Activated T-helper 17 cell treated with anti-CD3 and anti-CD28 coated beads, Interleukin-2, amount 50 U/mL, for 72 hours (primary cell): ENCODE results near the gene TRIO. TPM values are rescaled to one million over a fixed set of nuclear protein-coding genes. Genes with fewer than 3 reads are reported as not detected.

ENCODE experiments used
- ATAC-seq: fragments of 150-1000 bp; cut with Tn5 transposase; replicated peaks from 2 replicates; pipeline ENCODE4 v1.10.0; 2021; ENCODE audit warnings: mild to moderate bottlenecking, moderate library complexity
- H3K27ac Mint-ChIP-seq: one replicate; pipeline ENCODE4 v1.8.0; 2022; ENCODE audit warnings: mixed read lengths
- H3K27me3 Mint-ChIP-seq: one replicate; pipeline ENCODE4 v1.8.0; 2022; ENCODE audit warnings: mixed read lengths
- H3K36me3 Mint-ChIP-seq: one replicate; pipeline ENCODE4 v1.8.0; 2022; ENCODE audit warnings: low read depth, mild to moderate bottlenecking, mixed read lengths
- H3K4me1 Mint-ChIP-seq: one replicate; pipeline ENCODE4 v1.8.0; 2022; ENCODE audit warnings: mixed read lengths
- H3K4me3 Mint-ChIP-seq: one replicate; pipeline ENCODE4 v1.8.0; 2022; ENCODE audit warnings: mild to moderate bottlenecking, mixed read lengths
- H3K9me3 Mint-ChIP-seq: one replicate; pipeline ENCODE4 v1.8.0; 2022; ENCODE audit warnings: mixed read lengths
- total RNA-seq, 2 donors: library from RNA; stranded (reverse); gene quantifications; one replicate each; pipeline ENCODE4 v1.2.3, GENCODE V29; 2022

The TRIO gene
- total RNA-seq, 2 donors from 2014 or later: 13.6 to 21.5 TPM

- H3K36me3 Mint-ChIP-seq: no peaks in the 10 kb centered on the region
- no peaks in the 10 kb centered on the region for H3K27me3 Mint-ChIP-seq
- no peaks in the 10 kb centered on the region for H3K9me3 Mint-ChIP-seq
- no peak overlapping the region for H3K27ac Mint-ChIP-seq
- peaks cover 4% of the 10 kb centered on the region for H3K4me1 Mint-ChIP-seq
- no peak overlapping the region for H3K4me3 Mint-ChIP-seq
- no peak for ATAC-seq
These were observed 333.8 kb downstream of the TRIO start for GRCh38 chr5:14476786-14477435.

- Mint-ChIP-seq H3K4me1 (peaks cover 4% of the 10 kb centered on the region), H3K27me3 (no peaks in the 10 kb centered on the region), H3K36me3 (no peaks in the 10 kb centered on the region), H3K4me3 (no peak overlapping the region), H3K27ac (peak overlapping the region; percentile 61), H3K9me3 (no peaks in the 10 kb centered on the region)
- ATAC-seq: peak; percentile 81
These were observed 336.1 kb downstream of the TRIO start for GRCh38 chr5:14479143-14479696.

- Mint-ChIP-seq H3K9me3 (no peaks in the 10 kb centered on the region), H3K27me3 (no peaks in the 10 kb centered on the region), H3K27ac (no peak overlapping the region), H3K36me3 (no peaks in the 10 kb centered on the region), H3K4me1 (peaks cover 8% of the 10 kb centered on the region), H3K4me3 (no peak overlapping the region)
- ATAC-seq: no peak
These were observed 338.2 kb downstream of the TRIO start for GRCh38 chr5:14481349-14481748.

GRCh38 chr5:14482085-14482484 lies 338.9 kb downstream of the TRIO start:
- H3K27me3 Mint-ChIP-seq: no peaks in the 10 kb centered on the region
- H3K9me3 Mint-ChIP-seq: no peaks in the 10 kb centered on the region
- peaks cover 8% of the 10 kb centered on the region for H3K4me1 Mint-ChIP-seq
- no peaks in the 10 kb centered on the region for H3K36me3 Mint-ChIP-seq
- ATAC-seq: no peak
- no peak overlapping the region for H3K27ac Mint-ChIP-seq
- no peak overlapping the region for H3K4me3 Mint-ChIP-seq

GRCh38 chr5:14483504-14484157 lies 340.5 kb downstream of the TRIO start:
- ATAC-seq: no peak
- Mint-ChIP-seq H3K4me1 (peaks cover 8% of the 10 kb centered on the region), H3K36me3 (no peaks in the 10 kb centered on the region), H3K9me3 (no peaks in the 10 kb centered on the region), H3K4me3 (no peak overlapping the region), H3K27me3 (no peaks in the 10 kb centered on the region), H3K27ac (no peak overlapping the region)

GRCh38 chr5:14486486-14486885 lies 343.3 kb downstream of the TRIO start:
- H3K4me3 Mint-ChIP-seq: no peak overlapping the region
- ATAC-seq: no peak
- no peaks in the 10 kb centered on the region for H3K36me3 Mint-ChIP-seq
- no peaks in the 10 kb centered on the region for H3K9me3 Mint-ChIP-seq
- H3K27ac Mint-ChIP-seq: no peak overlapping the region
- peaks cover 4% of the 10 kb centered on the region for H3K4me1 Mint-ChIP-seq
- no peaks in the 10 kb centered on the region for H3K27me3 Mint-ChIP-seq

GRCh38 chr5:14486996-14487896 lies 344.1 kb downstream of the TRIO start:
- H3K4me1 Mint-ChIP-seq: peaks cover 4% of the 10 kb centered on the region
- H3K4me3 Mint-ChIP-seq: no peak overlapping the region
- H3K27me3 Mint-ChIP-seq: no peaks in the 10 kb centered on the region
- no peaks in the 10 kb centered on the region for H3K36me3 Mint-ChIP-seq
- H3K27ac Mint-ChIP-seq: no peak overlapping the region
- no peaks in the 10 kb centered on the region for H3K9me3 Mint-ChIP-seq
- no peak for ATAC-seq

- Mint-ChIP-seq H3K4me3 (no peak overlapping the region), H3K9me3 (no peaks in the 10 kb centered on the region), H3K27me3 (no peaks in the 10 kb centered on the region), H3K4me1 (peaks cover 4% of the 10 kb centered on the region), H3K36me3 (no peaks in the 10 kb centered on the region), H3K27ac (no peak overlapping the region)
- no peak for ATAC-seq
These were observed 344.9 kb downstream of the TRIO start for GRCh38 chr5:14487897-14488570.

GRCh38 chr5:14488709-14489108 lies 345.6 kb downstream of the TRIO start:
- Mint-ChIP-seq H3K27me3 (no peaks in the 10 kb centered on the region), H3K36me3 (no peaks in the 10 kb centered on the region), H3K27ac (no peak overlapping the region), H3K9me3 (no peaks in the 10 kb centered on the region), H3K4me3 (no peak overlapping the region), H3K4me1 (peaks cover 4% of the 10 kb centered on the region)
- ATAC-seq: no peak

- Mint-ChIP-seq H3K36me3 (no peaks in the 10 kb centered on the region), H3K4me3 (no peak overlapping the region), H3K27ac (no peak overlapping the region), H3K9me3 (no peaks in the 10 kb centered on the region), H3K4me1 (peaks cover 1% of the 10 kb centered on the region), H3K27me3 (no peaks in the 10 kb centered on the region)
- no peak for ATAC-seq
These were observed 346.5 kb downstream of the TRIO start for GRCh38 chr5:14489643-14490042.

GRCh38 chr5:14490309-14490711 lies 347.2 kb downstream of the TRIO start:
- Mint-ChIP-seq H3K27me3 (no peaks in the 10 kb centered on the region), H3K9me3 (no peaks in the 10 kb centered on the region), H3K4me3 (no peak overlapping the region), H3K4me1 (no peaks in the 10 kb centered on the region), H3K27ac (no peak overlapping the region), H3K36me3 (no peaks in the 10 kb centered on the region)
- ATAC-seq: no peak

- H3K36me3 Mint-ChIP-seq: no peaks in the 10 kb centered on the region
- ATAC-seq: no peak
- H3K27ac Mint-ChIP-seq: no peak overlapping the region
- no peaks in the 10 kb centered on the region for H3K27me3 Mint-ChIP-seq
- H3K4me3 Mint-ChIP-seq: no peak overlapping the region
- no peaks in the 10 kb centered on the region for H3K4me1 Mint-ChIP-seq
- no peaks in the 10 kb centered on the region for H3K9me3 Mint-ChIP-seq
These were observed 348.1 kb downstream of the TRIO start for GRCh38 chr5:14491015-14491915.

GRCh38 chr5:14492331-14492964 lies 349.3 kb downstream of the TRIO start:
- Mint-ChIP-seq H3K27me3 (no peaks in the 10 kb centered on the region), H3K4me3 (no peak overlapping the region), H3K27ac (no peak overlapping the region), H3K9me3 (no peaks in the 10 kb centered on the region), H3K4me1 (no peaks in the 10 kb centered on the region), H3K36me3 (no peaks in the 10 kb centered on the region)
- no peak for ATAC-seq
